ENCODE measurements around the gene KLC1.
A peak's percentile ranks its signal among the peaks of the same experiment; 100 is the strongest.
"Not testable (repeated sequence)": the region's sequence is repeated elsewhere in the genome, so short reads cannot be mapped to it uniquely, and the experiment has no call there.

The KLC1 gene

GRCh38 chr14:103626146-103626850 lies 2.7 kb upstream of the KLC1 start:
- no peak for DNase-seq

GRCh38 chr14:103627073-103628025 lies 1.7 kb upstream of the KLC1 start:
- no peak for DNase-seq

- peak; percentile 19 to 54 for DNase-seq
Observed at GRCh38 chr14:103628221-103628683, 759 bp upstream of the KLC1 start.

- DNase-seq = peak; percentile 19 to 47
Observed at GRCh38 chr14:103629503-103630121, 601 bp downstream of the KLC1 start.

GRCh38 chr14:103630364-103631108 lies 1.5 kb downstream of the KLC1 start:
- no peak for DNase-seq

GRCh38 chr14:103633391-103633790 lies 4.4 kb downstream of the KLC1 start:
- no peak for DNase-seq

GRCh38 chr14:103634156-103634555 lies 5.1 kb downstream of the KLC1 start:
- DNase-seq = no peak

- no peak for DNase-seq
Observed at GRCh38 chr14:103638594-103638993, 9.6 kb downstream of the KLC1 start.

- DNase-seq = no peak
Observed at GRCh38 chr14:103641161-103641560, 12.2 kb downstream of the KLC1 start.

GRCh38 chr14:103646189-103646588 lies 17.2 kb downstream of the KLC1 start:
- DNase-seq = no peak

GRCh38 chr14:103649001-103649400 lies 20.0 kb downstream of the KLC1 start:
- DNase-seq = no peak

GRCh38 chr14:103650213-103650612 lies 21.2 kb downstream of the KLC1 start:
- no peak for DNase-seq

- DNase-seq = no peak
Observed at GRCh38 chr14:103651585-103651984, 22.6 kb downstream of the KLC1 start.

- DNase-seq = no peak
Observed at GRCh38 chr14:103652806-103653205, 23.8 kb downstream of the KLC1 start.

GRCh38 chr14:103653336-103653735 lies 24.3 kb downstream of the KLC1 start:
- DNase-seq = not testable (repeated sequence)

- DNase-seq = no peak
Observed at GRCh38 chr14:103653805-103654204, 24.8 kb downstream of the KLC1 start.

GRCh38 chr14:103654619-103655018 lies 25.6 kb downstream of the KLC1 start:
- DNase-seq = no peak

GRCh38 chr14:103656031-103656755 lies 27.2 kb downstream of the KLC1 start:
- DNase-seq = no peak

GRCh38 chr14:103656756-103657133 lies 27.7 kb downstream of the KLC1 start:
- DNase-seq = no peak

GRCh38 chr14:103657471-103657870 lies 28.5 kb downstream of the KLC1 start:
- no peak for DNase-seq

- no peak for DNase-seq
Observed at GRCh38 chr14:103659631-103660030, 30.6 kb downstream of the KLC1 start.

- DNase-seq = no peak
Observed at GRCh38 chr14:103662029-103662428, 33.0 kb downstream of the KLC1 start.
